ENCODE measurements around the gene FKBP3. TPM values are rescaled to one million over a fixed set of nuclear protein-coding genes. Genes with fewer than 3 reads are reported as not detected.

The FKBP3 gene
- total RNA-seq, 1 donor from 2014 or later, result 74.3 TPM

DNA sequence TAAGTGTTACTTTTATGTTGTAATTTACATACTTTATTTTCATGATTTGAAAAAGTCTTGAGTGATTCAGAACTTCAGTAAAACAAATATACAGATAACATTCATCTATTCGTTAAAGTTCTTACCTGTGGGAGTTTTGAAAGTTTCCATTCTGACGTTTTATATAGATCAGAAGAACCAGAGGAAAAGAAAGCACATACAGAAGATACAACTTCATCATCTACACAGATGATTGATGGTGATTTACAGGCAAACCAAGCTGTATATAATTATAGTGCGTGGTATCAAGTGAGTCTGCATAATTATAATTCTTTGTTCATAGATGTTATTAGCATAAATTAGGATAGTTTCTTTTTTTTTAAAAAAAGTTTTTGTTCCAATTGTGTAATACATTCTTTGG, 20.0 kb downstream of the FKBP3 start:
- peaks cover 31% of the 10 kb centered on the region for H3K36me3 Mint-ChIP-seq
- H3K27ac Mint-ChIP-seq, result peak overlapping the region; percentile 16
- H3K9me3 Mint-ChIP-seq, result no peaks in the 10 kb centered on the region
- peaks cover 8% of the 10 kb centered on the region for H3K4me1 Mint-ChIP-seq
- no peaks in the 10 kb centered on the region for H3K27me3 Mint-ChIP-seq (ENCODE audit: low read depth)
- TF ChIP-seq, protein P1, sequence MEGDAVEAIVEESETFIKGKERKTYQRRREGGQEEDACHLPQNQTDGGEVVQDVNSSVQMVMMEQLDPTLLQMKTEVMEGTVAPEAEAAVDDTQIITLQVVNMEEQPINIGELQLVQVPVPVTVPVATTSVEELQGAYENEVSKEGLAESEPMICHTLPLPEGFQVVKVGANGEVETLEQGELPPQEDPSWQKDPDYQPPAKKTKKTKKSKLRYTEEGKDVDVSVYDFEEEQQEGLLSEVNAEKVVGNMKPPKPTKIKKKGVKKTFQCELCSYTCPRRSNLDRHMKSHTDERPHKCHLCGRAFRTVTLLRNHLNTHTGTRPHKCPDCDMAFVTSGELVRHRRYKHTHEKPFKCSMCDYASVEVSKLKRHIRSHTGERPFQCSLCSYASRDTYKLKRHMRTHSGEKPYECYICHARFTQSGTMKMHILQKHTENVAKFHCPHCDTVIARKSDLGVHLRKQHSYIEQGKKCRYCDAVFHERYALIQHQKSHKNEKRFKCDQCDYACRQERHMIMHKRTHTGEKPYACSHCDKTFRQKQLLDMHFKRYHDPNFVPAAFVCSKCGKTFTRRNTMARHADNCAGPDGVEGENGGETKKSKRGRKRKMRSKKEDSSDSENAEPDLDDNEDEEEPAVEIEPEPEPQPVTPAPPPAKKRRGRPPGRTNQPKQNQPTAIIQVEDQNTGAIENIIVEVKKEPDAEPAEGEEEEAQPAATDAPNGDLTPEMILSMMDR (IDR thresholded peaks at IDR 0.05; ENCODE audit: unreplicated experiment), result no peak
- no peak overlapping the region for H3K4me3 Mint-ChIP-seq
- DNase-seq (ENCODE audit: low spot score in 2 of 2, unreplicated experiment in 2 of 2), result no peak

GRCh38 chr14:45112896-45113781, 21.1 kb downstream of the FKBP3 start:
- Mint-ChIP-seq H3K36me3 (peaks cover 27% of the 10 kb centered on the region), H3K4me3 (no peak overlapping the region), H3K9me3 (no peaks in the 10 kb centered on the region), H3K4me1 (peaks cover 8% of the 10 kb centered on the region), H3K27ac (peak overlapping the region; percentile 21), H3K27me3 (ENCODE audit: low read depth) (no peaks in the 10 kb centered on the region)
- no peak for DNase-seq (ENCODE audit: low spot score in 2 of 2, unreplicated experiment in 2 of 2)
- TF ChIP-seq, protein P1 (IDR thresholded peaks at IDR 0.05; ENCODE audit: unreplicated experiment), result no peak

DNA sequence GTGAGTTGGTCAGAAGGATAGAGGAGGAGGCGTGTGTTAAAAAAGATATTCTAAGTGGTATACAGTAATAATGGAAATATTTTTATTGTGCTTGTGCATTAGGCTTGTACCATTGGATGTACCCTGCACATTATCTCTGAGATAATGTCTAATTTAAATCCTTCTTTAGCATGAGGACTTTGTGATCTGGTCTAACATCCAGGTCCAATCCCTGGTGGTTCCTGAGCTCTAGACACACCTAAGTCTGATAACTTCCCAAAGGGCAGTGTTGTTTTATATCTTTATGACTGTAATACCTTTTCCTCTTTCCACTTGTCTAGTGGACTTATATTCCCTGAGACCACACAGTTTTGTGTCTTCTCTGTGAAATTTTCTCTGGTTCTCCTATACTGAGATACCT, 29.7 kb downstream of the FKBP3 start:
- peaks cover 33% of the 10 kb centered on the region for H3K36me3 Mint-ChIP-seq
- TF ChIP-seq, protein P1 (IDR thresholded peaks at IDR 0.05; ENCODE audit: unreplicated experiment), result no peak
- H3K27me3 Mint-ChIP-seq (ENCODE audit: low read depth), result no peaks in the 10 kb centered on the region
- no peaks in the 10 kb centered on the region for H3K9me3 Mint-ChIP-seq
- H3K27ac Mint-ChIP-seq, result no peak overlapping the region
- DNase-seq (ENCODE audit: low spot score in 2 of 2, unreplicated experiment in 2 of 2), result no peak
- H3K4me3 Mint-ChIP-seq, result no peak overlapping the region
- no peaks in the 10 kb centered on the region for H3K4me1 Mint-ChIP-seq

- Mint-ChIP-seq H3K4me3 (no peak overlapping the region), H3K36me3 (peaks cover 37% of the 10 kb centered on the region), H3K27me3 (ENCODE audit: low read depth) (no peaks in the 10 kb centered on the region), H3K27ac (no peak overlapping the region), H3K9me3 (no peaks in the 10 kb centered on the region), H3K4me1 (no peaks in the 10 kb centered on the region)
- TF ChIP-seq, protein P1 (IDR thresholded peaks at IDR 0.05; ENCODE audit: unreplicated experiment), result no peak
- no peak for DNase-seq (ENCODE audit: low spot score in 2 of 2, unreplicated experiment in 2 of 2)
These were observed 30.5 kb downstream of the FKBP3 start for GRCh38 chr14:45103806-45104205.

DNA sequence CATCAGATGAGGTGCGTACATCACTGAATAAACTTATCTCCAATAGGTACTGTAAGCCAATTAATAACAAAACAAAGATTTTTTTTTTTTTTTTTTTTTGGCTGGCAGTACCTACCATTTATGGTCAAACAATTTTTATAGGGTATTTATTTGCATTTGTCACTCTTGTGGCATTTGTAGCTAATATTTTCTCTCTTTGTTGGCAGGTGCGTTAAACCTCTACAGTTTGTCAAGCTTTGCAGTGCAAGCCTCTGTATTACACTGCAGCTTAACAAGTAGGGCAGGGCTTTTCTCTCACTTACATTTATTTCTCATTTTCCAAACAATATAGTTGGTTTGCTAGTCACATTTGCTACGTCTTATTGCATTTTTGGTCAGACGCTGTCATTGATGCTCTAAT, 38.1 kb downstream of the FKBP3 start:
- Mint-ChIP-seq H3K27me3 (ENCODE audit: low read depth) (no peaks in the 10 kb centered on the region), H3K4me1 (no peaks in the 10 kb centered on the region), H3K4me3 (no peak overlapping the region), H3K36me3 (peaks cover 45% of the 10 kb centered on the region), H3K27ac (no peak overlapping the region), H3K9me3 (peaks cover 6% of the 10 kb centered on the region)
- no peak for DNase-seq (ENCODE audit: low spot score in 2 of 2, unreplicated experiment in 2 of 2)
- TF ChIP-seq, protein P1 (IDR thresholded peaks at IDR 0.05; ENCODE audit: unreplicated experiment), result no peak
